Panc1 (cell line): ENCODE measurements around the gene CACNA2D3. TPM values are rescaled to one million over a fixed set of nuclear protein-coding genes. Genes with fewer than 3 reads are reported as not detected.

Experiments used
- ATAC-seq: fragments of 200-7000 bp; cut with Tn5 transposase; 2 replicates; pipeline ENCODE4 v1.9.1; 2020; ENCODE audit warnings: mild to moderate bottlenecking, moderate library complexity
- BruUV-seq: library from RNA; stranded (reverse); fragments of 400-500 nt; replicated peaks from 2 replicates; lab custom pipeline; 2021; lab: Mats Ljungman, UMichigan
- CTCF ChIA-PET: fragments of 300-600 bp; sonication (Branson Sonifier 250); formaldehyde crosslinking; loops from one replicate; lab custom pipeline; 2022; ENCODE audit warnings: antibody characterized with exemption; lab: Charles Lee
- POLR2A ChIA-PET: fragments of 300-600 bp; sonication (Branson Sonifier 250); formaldehyde crosslinking; loops from one replicate; lab custom pipeline; 2022; ENCODE audit warnings: antibody characterized with exemption; lab: Charles Lee
- DNase-seq: peaks from one replicate; pipeline ENCODE4 v3.0.0-alpha.2; 2010; ENCODE audit warnings: low read depth, low spot score
- H3K27ac ChIP-seq: 2 replicates; pipeline ENCODE4 v1.5.1; 2011; ENCODE audit warnings: mild to moderate bottlenecking, low read length, inconsistent platforms
- H3K27me3 ChIP-seq: fragments of 200-500 bp; sonication (Bioruptor generic); 2 replicates; pipeline ENCODE4 v1.6.0; 2014; ENCODE audit warnings: low read length, inconsistent platforms; ENCODE audit not compliant: control insufficient read depth, insufficient read depth
- H3K36me3 ChIP-seq: fragments of 200-500 bp; sonication (Bioruptor generic); 2 replicates; pipeline ENCODE4 v1.5.1; 2014; ENCODE audit warnings: inconsistent platforms, mild to moderate bottlenecking, low read length, moderate library complexity; ENCODE audit not compliant: control insufficient read depth, insufficient read depth
- H3K4me1 ChIP-seq: 2 replicates; pipeline ENCODE4 v1.5.1; 2011; ENCODE audit warnings: inconsistent platforms, mild to moderate bottlenecking, low read length, moderate library complexity; ENCODE audit not compliant: control insufficient read depth, insufficient read depth
- H3K4me3 ChIP-seq, 2 experiments: 2 replicates each; pipeline ENCODE4 v1.5.1; 2011 to 2012; ENCODE audit warnings: low read depth in 2 of 2, low read length in 2 of 2, mild to moderate bottlenecking in 2 of 2, inconsistent platforms in 1 of 2, moderate library complexity in 1 of 2
- H3K9me3 ChIP-seq: fragments of 200-500 bp; sonication (Bioruptor generic); 2 replicates; pipeline ENCODE4 v1.5.1; 2014; ENCODE audit warnings: low read depth, mild to moderate bottlenecking, inconsistent platforms, low read length, moderate library complexity; ENCODE audit not compliant: control insufficient read depth, insufficient read depth
- CTCF ChIP-seq: fragments of 450-650 bp; IDR thresholded peaks from 2 replicates; pipeline ENCODE4 v1.5.1; 2017; ENCODE audit warnings: mild to moderate bottlenecking
- POLR2AphosphoS5 ChIP-seq: IDR thresholded peaks from 2 replicates; pipeline ENCODE4 v1.6.1; 2012; ENCODE audit warnings: mild to moderate bottlenecking, low read depth, low read length, moderate library complexity
- REST ChIP-seq, 2 experiments: IDR thresholded peaks; 2 replicates each; pipeline ENCODE4 v1.6.1; 2011 to 2012; ENCODE audit warnings: low read depth in 2 of 2, control low read depth in 1 of 2, low read length in 1 of 2, mild to moderate bottlenecking in 1 of 2, moderate library complexity in 1 of 2; ENCODE audit not compliant: insufficient read depth in 1 of 2
- SIN3A ChIP-seq: IDR thresholded peaks from 2 replicates; pipeline ENCODE4 v1.6.1; 2012; ENCODE audit warnings: low read depth, mild to moderate bottlenecking, low read length, moderate library complexity, borderline replicate concordance; ENCODE audit not compliant: insufficient read depth
- TCF7L2 ChIP-seq: IDR thresholded peaks from 2 replicates; pipeline ENCODE4 v1.6.1; 2011; ENCODE audit warnings: mild to moderate bottlenecking, low read depth, low read length, inconsistent platforms
- in situ Hi-C: cut with HindIII; loops from 2 replicates; pipeline ENCODE4 v1.10.0; 2016; ENCODE audit warnings: low sequenced_read_pairs, low pct_unique_long_range_greater_than_20kb
- intact Hi-C: fragments of 100-400 bp; cut with micrococcal nuclease; formaldehyde crosslinking; loops from one replicate; pipeline ENCODE4 v1.10.0; 2022; ENCODE audit not compliant: unreplicated experiment
- total RNA-seq: library from RNA; stranded (reverse); gene quantifications from one replicate; pipeline ENCODE4 v1.2.1, GENCODE V29; 2021; ENCODE audit not compliant: unreplicated experiment

Gene CACNA2D3
- total RNA-seq, 1 experiment from 2014 or later = 0.41 TPM

- Histone ChIP-seq H3K9me3 (no peaks in the 10 kb centered on the region), H3K36me3 (no peaks in the 10 kb centered on the region), H3K4me1 (no peaks in the 10 kb centered on the region), H3K4me3 (no peak overlapping the region), H3K27me3 (no peaks in the 10 kb centered on the region), H3K27ac (no peak overlapping the region)
- in situ Hi-C loops = no loop called here
- no peak for ATAC-seq
- BruUV-seq = no TSS peak
- no peak for TF ChIP-seq CTCF
- no peak for TF ChIP-seq TCF7L2
- TF ChIP-seq SIN3A = no peak
- no peak for TF ChIP-seq REST (IDR thresholded peaks at IDR 0.05; ENCODE audit: insufficient read depth in 1 of 2, low read depth in 2 of 2, low read length in 1 of 2)
- TF ChIP-seq POLR2AphosphoS5 = no peak
- POLR2A ChIA-PET = no interaction called here
- intact Hi-C loops = no loop called here
- CTCF ChIA-PET = no interaction called here
- DNase-seq = no peak
Observed at GRCh38 chr3:54661151-54661550, 538.8 kb downstream of the CACNA2D3 start.

GRCh38 chr3:54663501-54664011 is 541.2 kb downstream of the CACNA2D3 start:
- Histone ChIP-seq H3K27ac (no peak overlapping the region), H3K4me3 (no peak overlapping the region), H3K9me3 (no peaks in the 10 kb centered on the region), H3K4me1 (no peaks in the 10 kb centered on the region), H3K27me3 (no peaks in the 10 kb centered on the region), H3K36me3 (no peaks in the 10 kb centered on the region)
- TF ChIP-seq SIN3A (no peak), TCF7L2 (no peak), POLR2AphosphoS5 (no peak), REST (IDR thresholded peaks at IDR 0.05; ENCODE audit: insufficient read depth in 1 of 2, low read depth in 2 of 2, low read length in 1 of 2) (no peak), CTCF (no peak)
- ATAC-seq (no peak), DNase-seq (no peak)
- ChIA-PET CTCF (no interaction called here), POLR2A (no interaction called here)
- BruUV-seq = no TSS peak
- intact Hi-C loops = no loop called here
- in situ Hi-C loops = no loop called here
